Chondrocyte (in vitro differentiated cells): ENCODE measurements around the gene MAMSTR. TPM values are rescaled to one million over a fixed set of nuclear protein-coding genes. Genes with fewer than 3 reads are reported as not detected.

Experiments
- DNase-seq: peaks from one replicate; pipeline ENCODE4 v3.0.0; 2021; ENCODE audit warnings: mixed read lengths, low spot score
- H3K27ac Mint-ChIP-seq: one replicate; pipeline ENCODE4 v1.8.0; 2021; ENCODE audit warnings: mild to moderate bottlenecking, moderate library complexity, mixed read lengths; ENCODE audit not compliant: unreplicated experiment
- H3K27me3 Mint-ChIP-seq: 2 replicates; pipeline ENCODE4 v1.8.0; 2021; ENCODE audit warnings: low read depth, mixed read lengths
- H3K36me3 Mint-ChIP-seq: 2 replicates; pipeline ENCODE4 v1.8.0; 2021; ENCODE audit warnings: low read depth, mixed read lengths
- H3K4me1 Mint-ChIP-seq: 2 replicates; pipeline ENCODE4 v1.8.0; 2021; ENCODE audit warnings: low read depth, mild to moderate bottlenecking, mixed read lengths
- H3K4me3 Mint-ChIP-seq: one replicate; pipeline ENCODE4 v1.8.0; 2021; ENCODE audit warnings: mild to moderate bottlenecking, moderate library complexity, mixed read lengths; ENCODE audit not compliant: unreplicated experiment
- H3K9me3 Mint-ChIP-seq: 2 replicates; pipeline ENCODE4 v1.8.0; 2021; ENCODE audit warnings: low read depth, mixed read lengths
- total RNA-seq: library from RNA; stranded (reverse); gene quantifications from 3 replicates; pipeline ENCODE4 v1.2.1, GENCODE V29; 2021
- TF ChIP-seq, protein P1 (sequence below): fragments of 200-600 bp; sonication (generic); IDR thresholded peaks from 2 replicates; pipeline ENCODE4 v1.5.0; 2021; ENCODE audit warnings: antibody characterized with exemption, mild to moderate bottlenecking, moderate library complexity

Gene MAMSTR
- total RNA-seq, 1 donor from 2014 or later, result 1.7 TPM

DNA sequence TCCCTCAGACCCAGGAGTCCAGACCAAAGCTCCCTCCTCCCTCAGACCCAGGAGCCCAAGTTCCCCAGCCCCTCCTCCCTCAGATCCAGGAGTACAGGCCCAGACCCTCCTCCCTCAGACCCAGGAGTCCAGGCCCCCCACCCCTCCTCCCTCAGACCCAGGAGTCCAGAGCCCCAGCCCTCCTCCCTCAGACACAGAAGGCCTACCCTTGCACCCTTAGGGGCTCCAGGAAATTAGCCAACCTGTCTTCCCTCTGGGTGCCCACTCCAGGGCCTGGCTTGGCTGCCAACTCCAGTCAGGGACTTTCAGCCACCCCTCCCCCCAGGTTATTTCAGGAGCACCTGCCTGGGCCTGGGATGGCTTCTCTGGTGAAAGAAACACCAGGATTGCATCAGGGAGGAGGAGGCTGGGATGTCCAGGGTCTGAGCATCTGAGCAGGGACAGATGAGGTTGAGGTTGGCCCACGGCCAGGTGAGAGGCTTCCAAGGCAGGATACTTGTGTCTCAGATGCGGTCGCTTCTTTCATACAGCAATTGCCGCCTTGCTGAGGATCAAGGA is 35.6 kb upstream of the MAMSTR start, which contains the start of gene FGF21:
Gene FGF21 (plus strand): TSS at position 441 of the 558 bp plus-strand sequence. CDS start 713 bp downstream, outside the sequence.
- no peak within 1 kb of the TSS for H3K4me3 Mint-ChIP-seq
- no peak within 1 kb of the TSS for H3K27ac Mint-ChIP-seq
- H3K27me3 Mint-ChIP-seq, result peaks cover 4% of the 10 kb centered on the region
- no peaks in the 10 kb centered on the region for H3K36me3 Mint-ChIP-seq
- H3K4me1 Mint-ChIP-seq, result peaks cover 11% of the 10 kb centered on the region
- DNase-seq, result no peak
- no peaks in the 10 kb centered on the region for H3K9me3 Mint-ChIP-seq
- TF ChIP-seq, protein P1, sequence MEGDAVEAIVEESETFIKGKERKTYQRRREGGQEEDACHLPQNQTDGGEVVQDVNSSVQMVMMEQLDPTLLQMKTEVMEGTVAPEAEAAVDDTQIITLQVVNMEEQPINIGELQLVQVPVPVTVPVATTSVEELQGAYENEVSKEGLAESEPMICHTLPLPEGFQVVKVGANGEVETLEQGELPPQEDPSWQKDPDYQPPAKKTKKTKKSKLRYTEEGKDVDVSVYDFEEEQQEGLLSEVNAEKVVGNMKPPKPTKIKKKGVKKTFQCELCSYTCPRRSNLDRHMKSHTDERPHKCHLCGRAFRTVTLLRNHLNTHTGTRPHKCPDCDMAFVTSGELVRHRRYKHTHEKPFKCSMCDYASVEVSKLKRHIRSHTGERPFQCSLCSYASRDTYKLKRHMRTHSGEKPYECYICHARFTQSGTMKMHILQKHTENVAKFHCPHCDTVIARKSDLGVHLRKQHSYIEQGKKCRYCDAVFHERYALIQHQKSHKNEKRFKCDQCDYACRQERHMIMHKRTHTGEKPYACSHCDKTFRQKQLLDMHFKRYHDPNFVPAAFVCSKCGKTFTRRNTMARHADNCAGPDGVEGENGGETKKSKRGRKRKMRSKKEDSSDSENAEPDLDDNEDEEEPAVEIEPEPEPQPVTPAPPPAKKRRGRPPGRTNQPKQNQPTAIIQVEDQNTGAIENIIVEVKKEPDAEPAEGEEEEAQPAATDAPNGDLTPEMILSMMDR, result no peak

DNA sequence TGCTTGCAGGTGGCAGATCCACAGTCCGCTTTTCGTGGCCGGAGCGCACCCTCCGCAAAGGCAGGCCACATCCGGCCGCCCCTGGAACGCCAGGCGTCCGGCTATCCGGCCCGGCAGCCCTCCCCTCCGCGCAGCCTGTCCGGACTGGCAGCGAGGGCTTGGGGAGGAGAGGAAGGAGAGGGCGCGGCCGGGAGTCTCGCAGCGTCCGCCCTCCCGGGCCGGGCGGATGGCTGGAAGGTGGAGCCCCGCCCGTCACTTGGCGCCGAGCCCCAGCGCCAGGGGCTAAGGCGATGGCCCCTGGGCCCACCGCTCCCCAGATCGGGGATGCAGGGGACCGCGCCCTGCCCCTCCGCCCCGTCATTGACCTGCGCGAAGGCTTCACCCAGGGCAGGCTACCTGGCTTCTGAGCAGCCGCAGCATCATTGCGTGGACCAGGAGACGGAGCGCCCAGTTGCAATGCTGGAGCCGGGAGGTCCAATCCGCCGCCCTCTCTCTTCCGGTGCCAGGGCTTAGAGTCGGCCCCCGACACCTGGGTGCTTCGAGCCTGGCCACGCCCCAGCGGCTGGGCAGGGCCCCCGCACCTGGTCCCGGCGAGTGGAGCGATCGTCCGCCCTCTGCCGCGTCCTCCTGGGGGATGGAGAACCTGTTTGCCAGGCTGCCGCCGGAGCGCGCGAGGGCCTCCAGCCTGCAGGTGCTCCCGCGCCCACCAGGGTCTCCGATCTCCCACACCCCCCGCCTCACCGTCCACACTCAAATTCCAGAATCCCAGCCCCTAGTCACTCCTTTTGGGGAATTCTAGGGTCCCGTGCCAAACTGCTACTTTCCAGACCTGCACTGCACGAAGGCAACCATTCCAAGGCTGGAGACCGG is 33.2 kb upstream of the MAMSTR start, which contains the start of gene FUT1:
Gene FUT1 (minus strand): TSS at position 146 of the 870 bp plus-strand sequence. CDS start 1,360 bp downstream, outside the sequence.
- H3K9me3 Mint-ChIP-seq, result no peaks in the 10 kb centered on the region
- H3K27ac Mint-ChIP-seq, result no peak within 1 kb of the TSS
- no peak for DNase-seq
- peak within 1 kb of the TSS; percentile 64 for H3K4me3 Mint-ChIP-seq
- TF ChIP-seq, protein P1, result no peak
- peaks cover 11% of the 10 kb centered on the region for H3K4me1 Mint-ChIP-seq
- peaks cover 4% of the 10 kb centered on the region for H3K27me3 Mint-ChIP-seq
- no peaks in the 10 kb centered on the region for H3K36me3 Mint-ChIP-seq

DNA sequence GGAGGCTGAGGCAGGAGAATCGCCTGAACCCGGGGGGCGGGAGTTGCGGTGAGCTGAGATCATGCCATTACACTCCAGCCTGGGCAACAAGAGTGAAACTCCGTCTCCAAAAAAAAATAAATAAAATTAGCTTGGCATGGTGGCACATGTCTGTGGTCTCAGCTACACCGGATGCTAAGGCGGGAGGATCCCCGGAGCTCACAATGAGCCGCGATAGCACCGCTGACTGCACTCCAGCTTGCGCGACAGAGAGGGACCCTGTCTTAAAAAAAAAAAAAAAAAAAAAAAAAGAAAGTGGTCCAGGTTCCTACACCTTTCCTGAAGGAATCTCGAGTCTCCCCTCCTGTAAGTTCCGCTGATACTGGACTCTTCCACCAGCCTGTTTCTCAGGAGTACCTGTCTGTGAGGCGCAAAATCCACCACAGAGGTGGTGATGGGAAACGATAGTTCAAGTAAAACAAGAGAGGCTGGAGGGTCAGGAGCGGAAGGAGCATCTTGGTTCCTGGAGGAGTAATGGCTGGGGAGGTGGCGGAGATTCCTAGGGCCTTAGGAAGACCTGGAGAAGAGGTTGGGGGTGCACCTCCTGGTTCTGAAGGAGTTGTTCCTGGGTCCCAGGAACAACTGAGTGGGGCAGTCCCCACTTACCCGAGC is 32.4 kb upstream of the MAMSTR start:
- TF ChIP-seq, protein P1, result no peak
- DNase-seq, result no peak
- Mint-ChIP-seq H3K4me3 (peak overlapping the region; percentile 59), H3K4me1 (peaks cover 13% of the 10 kb centered on the region), H3K27me3 (peaks cover 4% of the 10 kb centered on the region), H3K36me3 (no peaks in the 10 kb centered on the region), H3K9me3 (no peaks in the 10 kb centered on the region), H3K27ac (no peak overlapping the region)

DNA sequence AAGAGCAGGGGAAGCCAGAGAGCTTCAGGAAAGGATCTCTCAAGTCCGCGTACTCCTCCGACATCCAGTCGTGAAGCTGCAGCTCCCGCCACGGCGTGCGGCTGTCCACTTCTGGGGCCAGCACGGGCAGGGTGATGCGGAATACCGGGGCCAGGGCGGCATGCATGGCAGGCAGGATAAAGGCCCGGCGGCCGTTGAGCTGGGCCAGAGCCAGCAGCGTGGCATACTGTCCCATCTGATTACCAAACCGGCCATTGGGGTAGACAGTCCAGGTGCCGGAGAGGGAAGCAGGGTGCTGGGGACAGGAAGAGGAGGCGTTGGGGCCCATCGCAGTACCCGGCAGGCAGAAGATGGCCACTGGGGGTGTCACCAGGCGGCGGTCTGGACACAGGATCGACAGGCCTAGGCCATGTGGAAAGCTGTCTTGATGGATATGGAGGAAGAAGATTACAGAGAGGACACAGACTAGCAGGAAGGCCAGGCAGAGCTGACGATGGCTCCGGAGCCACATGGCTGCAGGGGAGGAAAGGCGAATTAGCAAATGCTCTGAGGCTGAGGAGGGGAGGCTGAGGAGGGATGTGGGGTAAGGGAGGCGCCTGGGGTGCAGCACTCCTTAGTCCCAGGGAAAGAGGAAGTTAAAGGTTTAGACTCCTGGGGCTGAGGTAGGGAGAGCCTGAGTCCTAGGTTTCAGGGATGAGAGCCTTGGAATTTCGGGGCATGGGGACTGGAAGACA is 31.4 kb upstream of the MAMSTR start:
- TF ChIP-seq, protein P1, result no peak
- Mint-ChIP-seq H3K4me3 (peak overlapping the region; percentile 25), H3K9me3 (no peaks in the 10 kb centered on the region), H3K36me3 (no peaks in the 10 kb centered on the region), H3K27me3 (peaks cover 4% of the 10 kb centered on the region), H3K27ac (no peak overlapping the region), H3K4me1 (peaks cover 13% of the 10 kb centered on the region)
- DNase-seq, result no peak
